CD1c-positive myeloid dendritic cell (primary cell): ENCODE results near the gene CDH23.

Experiments used
- DNase-seq: peaks from one replicate; pipeline ENCODE4 v3.0.0-alpha.2; 2016; ENCODE audit errors: extremely low spot score

The CDH23 gene

GRCh38 chr10:71660313-71660712 is 263.6 kb downstream of the CDH23 start:
- DNase-seq, result peak; percentile 39

GRCh38 chr10:71661060-71661622 is 264.4 kb downstream of the CDH23 start:
- DNase-seq, result no peak

DNA sequence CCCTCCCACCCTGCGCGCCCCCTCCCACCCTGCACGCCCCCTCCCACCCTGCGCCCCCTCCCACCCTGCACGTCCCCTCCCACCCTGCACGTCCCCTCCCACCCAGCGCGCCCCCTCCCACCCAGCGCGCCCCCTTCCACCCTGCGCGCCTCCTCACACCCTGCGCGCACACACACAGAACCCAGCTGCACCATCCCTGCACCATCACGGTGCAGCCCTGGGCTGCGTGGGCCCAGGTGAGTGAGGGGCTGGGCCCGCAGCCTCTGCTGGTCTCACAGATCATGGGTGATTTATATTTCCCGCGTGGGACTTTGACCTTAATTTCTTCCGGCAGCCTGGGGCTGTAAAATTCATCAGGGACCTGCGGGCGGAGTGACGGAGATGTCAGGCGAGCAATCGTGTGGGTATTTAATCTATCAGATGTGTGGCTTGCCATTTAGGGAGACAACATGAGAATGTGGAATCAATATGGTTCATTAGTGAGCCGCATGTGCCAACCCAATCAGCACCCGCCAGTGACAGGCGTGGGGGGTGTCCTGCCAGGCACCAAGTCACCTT is 265.1 kb downstream of the CDH23 start:
- DNase-seq, result no peak

- DNase-seq, result no peak
Observed at GRCh38 chr10:71663311-71663710, 266.6 kb downstream of the CDH23 start.

DNA sequence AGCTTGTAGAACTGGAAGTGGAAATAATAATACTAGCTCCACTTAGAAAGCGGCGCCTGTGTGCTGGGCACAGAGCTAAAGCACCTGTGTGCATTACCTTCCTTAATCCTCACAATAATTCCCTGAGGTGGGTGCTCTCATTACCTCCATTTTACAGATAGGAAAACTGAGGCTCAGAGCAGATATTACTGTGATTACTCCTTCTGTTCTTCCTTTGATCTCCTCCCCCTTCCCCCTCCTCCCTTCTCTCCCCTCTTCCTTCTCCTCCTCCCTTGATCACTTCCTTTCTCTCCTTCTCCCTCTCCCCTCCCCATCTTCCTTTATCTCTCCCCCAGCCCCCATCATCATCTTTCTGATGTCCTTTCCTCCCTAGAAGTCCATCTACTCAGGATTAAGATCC is 267.9 kb downstream of the CDH23 start:
- DNase-seq, result no peak

DNA sequence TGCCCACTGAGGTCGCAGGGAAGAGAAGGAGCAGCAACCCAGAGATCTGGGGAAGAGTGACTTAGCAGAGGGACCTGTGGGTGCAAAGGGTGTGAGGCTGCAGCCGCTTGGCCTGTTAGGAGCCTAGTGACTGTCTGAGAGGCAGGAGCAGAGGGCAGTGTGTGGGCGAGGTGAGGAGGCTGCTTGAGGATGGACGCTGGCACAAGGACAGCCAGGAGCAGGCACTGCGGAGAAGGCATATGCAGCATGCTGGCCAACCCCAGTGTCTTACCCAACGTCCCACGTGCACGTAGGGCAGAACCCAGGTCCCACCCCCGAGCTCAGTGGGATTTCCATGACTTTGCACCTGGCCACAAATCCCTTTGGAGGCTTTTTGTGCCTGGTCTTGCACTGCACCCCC is 268.7 kb downstream of the CDH23 start:
- DNase-seq, result no peak

GRCh38 chr10:71666639-71667386 is 270.1 kb downstream of the CDH23 start:
- DNase-seq, result peak; percentile 36

- peak; percentile 35 for DNase-seq
Observed at GRCh38 chr10:71667387-71667752, 270.6 kb downstream of the CDH23 start.

DNA sequence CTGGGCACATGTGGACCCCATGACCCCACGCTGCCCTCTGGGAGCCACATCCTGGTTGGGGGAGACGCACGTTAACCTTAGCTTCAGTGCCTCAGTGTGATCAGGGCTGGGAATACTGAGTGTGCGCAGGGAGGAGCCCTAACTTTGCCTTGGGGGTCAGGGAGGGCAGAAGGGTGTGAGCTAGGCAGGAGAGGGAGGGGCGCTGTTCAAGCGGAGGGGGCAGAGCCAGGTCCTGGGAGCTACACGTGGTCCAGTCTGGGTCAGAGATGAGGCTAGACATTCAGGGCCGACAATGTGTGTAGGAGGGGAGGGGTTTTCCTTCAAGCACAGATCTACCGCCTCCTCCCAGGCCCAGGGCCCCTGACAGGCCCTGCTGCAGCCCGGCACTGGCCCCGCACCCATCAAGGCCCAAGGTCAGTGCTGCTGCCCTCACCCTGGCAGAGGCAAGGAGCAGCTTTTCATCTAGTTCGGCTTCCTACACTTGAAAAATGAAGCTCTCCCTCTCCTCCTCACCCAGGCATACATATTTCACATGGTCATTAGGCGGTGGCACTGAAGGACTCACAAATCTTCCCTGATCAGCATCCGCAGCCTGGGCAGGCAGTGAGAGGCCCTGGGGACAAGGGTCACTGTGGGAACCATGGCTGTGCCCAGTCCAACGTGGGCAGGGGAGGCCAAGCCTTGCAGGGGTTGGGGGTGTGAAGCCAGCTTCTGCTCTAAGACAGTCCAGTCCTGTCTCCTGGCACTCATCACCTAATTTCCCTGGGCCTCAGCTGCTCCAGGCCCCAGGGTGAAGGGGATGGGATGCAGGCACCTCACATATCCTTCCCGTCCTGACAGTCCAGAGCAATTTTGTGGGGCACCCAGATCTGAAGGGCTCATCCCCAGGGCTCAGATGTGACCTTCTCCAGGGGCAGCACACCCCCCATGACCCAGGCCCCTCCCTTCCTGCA is 275.6 kb downstream of the CDH23 start:
- DNase-seq, result no peak

DNA sequence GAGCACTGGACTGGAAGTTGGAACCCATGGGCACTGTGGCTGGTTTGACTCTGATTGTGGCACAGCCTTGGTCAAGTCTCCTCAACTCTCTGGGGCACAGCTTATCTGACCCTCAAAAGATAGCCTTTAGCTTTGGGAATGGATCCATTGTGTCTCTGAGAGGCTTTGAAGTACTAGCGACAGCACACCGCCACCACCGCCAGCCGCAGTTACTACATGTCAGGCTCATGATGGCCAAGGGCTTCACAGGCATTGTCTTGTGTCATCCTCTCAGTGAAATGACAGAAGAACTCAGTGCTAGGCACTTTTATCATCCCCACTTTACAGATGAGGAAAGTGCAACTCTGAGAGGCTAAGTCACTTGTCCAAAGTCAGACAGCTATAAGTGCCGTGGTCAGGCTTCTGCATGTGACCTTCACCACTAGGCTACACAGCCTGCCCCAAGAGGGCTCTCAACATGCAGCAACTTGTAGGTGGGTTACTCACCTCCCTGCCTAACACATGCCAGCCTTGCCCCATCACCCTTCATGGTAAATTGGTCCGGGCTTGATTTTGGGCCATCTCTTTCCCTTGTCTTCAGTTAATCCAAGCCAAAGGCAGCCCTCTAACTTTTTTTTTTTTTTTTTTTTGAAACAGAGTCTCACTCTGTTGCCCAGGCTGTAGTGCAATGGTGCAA is 278.7 kb downstream of the CDH23 start:
- no peak for DNase-seq

DNA sequence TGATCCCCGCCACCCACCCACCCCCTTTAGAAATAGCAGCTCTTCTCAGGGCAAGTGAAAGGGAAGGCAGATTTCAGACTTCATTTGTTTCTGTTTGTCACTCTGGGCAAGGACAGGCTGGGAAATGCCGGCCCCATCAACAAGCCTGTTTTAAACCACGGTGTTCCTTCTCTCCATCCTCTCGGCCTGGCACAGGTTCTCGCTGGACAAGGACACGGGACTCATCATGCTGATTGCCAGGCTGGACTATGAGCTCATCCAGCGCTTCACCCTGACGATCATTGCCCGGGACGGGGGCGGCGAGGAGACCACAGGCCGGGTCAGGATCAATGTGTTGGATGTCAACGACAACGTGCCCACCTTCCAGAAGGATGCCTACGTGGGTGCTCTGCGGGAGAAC is 280.5 kb downstream of the CDH23 start:
- no peak for DNase-seq

- peak; percentile 37 for DNase-seq
Observed at GRCh38 chr10:71678057-71678805, 281.5 kb downstream of the CDH23 start.

DNA sequence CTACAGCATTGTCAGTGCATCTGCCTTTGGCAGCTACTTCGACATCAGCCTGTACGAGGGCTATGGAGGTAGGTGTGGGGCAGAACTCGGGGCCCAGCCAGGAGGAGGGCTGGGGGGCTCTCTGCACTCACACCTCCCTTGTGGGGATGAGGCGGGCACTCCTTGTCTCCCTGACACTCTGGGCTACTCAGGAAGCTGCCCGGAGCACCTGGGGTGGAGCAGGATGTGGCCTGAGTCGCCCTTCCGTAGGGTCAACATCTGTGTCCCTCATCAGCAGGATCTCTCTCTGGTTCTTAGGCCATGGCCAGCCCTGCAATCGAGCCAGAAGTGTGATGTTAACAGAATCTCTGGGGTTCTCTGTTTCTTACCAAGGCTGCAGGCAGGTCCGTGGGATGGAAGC is 282.7 kb downstream of the CDH23 start:
- DNase-seq, result no peak

DNA sequence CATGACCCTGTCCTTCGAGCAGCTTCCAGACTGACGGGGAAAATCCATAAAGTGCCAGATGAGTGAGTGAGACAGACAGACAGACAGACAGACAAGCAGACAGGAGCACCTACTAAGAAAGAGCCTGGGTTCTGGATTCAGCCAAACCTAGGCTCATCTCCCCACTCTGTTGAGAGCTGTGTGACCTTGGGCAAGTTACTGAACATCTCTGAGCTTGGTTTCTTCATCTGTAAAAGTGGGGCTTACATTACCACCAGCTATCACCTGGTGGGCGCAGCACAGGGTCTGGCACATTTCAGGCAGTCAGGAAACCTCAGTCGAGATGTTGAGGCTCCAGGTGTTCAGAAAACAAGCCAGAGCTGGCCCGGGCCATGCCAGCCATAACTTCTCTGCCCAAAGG is 285.3 kb downstream of the CDH23 start:
- DNase-seq, result no peak

DNA sequence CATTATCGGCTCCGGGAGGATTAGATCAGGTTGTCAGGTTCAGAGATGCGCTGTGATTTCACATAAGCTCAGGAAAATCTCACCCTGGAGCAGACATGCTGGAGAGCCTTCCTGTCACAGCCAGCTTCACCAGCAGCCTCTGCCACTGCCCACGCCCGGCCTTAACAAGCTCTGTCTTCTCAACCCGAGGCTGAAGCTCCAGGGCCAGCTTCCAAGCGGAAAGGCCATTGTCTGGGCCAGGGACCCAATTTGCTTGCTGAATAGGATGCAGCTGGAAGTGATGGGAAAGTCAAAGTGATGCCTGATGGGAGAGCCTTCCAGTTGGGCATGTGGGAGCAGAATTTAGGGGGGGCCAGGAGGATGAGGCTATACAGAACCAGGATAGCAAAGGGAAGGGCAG is 286.6 kb downstream of the CDH23 start:
- no peak for DNase-seq

DNA sequence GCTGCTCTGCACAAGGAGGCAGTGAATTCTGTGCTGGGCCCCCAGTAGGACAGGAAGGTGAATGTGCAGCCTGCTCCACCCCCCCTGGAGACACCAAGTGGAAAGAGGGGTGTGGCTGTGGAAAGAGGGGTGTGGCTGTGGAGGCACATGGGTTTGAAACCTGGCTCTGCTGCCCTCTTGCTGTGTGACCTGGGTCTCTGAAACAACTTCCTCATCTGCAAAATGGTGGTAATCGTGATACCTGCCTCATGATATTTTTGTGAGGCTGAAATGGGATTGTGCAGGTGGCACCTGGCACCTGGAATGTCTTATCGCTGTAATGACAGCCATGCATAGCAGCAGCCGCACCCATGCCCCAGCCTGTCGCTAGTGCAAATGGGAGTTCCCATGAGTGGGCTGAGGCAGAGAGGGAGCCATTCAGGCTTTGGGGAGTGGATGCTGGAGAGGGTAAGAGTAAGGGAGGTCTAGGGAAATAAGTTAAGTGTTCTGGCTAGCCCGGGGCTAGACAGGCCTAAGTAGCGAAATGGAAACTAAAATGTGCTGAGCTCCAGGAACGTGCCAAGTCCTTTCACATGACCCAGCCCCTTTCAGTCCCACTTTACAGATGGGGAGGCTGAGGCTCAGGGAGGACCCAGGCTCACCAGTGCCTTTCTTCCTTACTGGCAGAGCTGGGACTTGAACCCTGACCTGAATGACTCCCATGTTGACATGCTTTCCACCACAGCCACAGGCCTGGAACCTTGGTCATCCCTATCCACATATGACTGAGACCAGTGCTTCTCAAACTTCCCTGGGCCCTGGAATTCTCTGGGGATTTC is 287.8 kb downstream of the CDH23 start:
- DNase-seq, result peak; percentile 8

DNA sequence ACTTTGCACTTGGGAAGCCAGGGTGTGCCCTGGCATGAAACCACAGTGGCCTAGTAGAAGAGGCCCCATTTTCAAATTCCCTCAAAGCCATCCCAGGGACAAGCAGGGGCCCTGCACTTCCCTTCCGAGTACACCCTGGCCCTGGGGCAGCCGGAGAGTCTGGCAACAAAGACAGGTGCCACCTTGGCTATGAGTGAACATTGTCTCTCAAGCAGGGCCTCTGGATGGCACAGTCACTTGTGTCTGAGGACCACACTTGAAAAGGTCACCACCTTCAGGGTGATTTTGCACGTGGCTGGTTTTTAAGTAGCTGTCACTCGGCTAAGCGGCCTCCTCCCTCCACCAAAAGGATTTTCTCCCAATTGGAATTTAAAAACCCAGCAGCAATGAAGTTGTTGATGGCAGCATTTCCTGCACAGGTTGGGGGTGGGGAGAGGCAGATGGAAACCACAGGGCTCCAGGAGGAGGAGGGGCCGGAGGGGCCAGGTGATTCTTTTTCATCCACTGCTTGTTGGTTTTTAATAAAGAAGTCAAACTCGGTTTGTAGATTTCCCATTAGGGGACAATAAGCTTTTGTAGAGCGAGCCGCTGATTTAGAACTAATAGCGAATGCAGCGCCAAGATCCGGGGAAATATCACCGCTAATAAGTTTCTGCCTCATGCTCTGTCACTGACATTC is 289.0 kb downstream of the CDH23 start:
- DNase-seq, result no peak

DNA sequence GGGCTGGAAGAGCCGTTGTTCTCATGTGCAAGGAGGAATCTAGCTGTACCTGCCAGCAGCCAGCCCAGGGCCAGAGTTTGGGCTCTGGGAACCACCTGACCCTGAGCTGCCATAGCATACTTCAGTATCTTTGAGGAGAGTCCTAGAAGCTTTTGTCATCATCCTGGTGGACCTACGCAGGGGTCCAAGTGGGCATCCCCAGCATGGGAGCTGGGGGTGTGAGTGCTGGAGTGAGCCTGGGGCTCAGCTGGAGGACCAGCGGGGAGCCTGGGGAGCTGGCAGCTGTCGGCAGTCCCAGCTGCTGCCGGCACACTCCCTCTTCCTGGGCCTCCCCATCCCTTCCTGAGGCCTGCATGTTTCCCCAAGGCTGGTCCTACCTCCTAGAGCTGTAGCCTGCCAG is 290.4 kb downstream of the CDH23 start:
- no peak for DNase-seq

DNA sequence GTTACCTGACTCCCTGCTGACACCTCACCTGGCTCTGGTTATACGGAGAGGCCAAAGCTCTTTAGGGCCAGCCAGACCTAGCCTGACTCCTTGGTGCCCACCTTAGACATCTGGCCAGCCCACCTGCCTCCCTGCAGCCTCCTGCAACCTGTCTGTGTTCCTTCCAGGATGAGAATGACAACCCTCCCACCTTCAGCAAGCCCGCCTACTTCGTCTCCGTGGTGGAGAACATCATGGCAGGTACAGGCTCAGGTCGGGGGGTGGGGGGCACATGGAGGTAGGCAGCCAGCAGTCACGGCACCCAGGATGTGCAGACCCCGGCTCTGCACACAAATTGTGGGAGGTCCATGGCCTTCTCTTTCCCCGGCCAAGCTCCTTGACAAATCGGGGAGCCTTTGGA is 290.8 kb downstream of the CDH23 start:
- DNase-seq, result no peak

DNA sequence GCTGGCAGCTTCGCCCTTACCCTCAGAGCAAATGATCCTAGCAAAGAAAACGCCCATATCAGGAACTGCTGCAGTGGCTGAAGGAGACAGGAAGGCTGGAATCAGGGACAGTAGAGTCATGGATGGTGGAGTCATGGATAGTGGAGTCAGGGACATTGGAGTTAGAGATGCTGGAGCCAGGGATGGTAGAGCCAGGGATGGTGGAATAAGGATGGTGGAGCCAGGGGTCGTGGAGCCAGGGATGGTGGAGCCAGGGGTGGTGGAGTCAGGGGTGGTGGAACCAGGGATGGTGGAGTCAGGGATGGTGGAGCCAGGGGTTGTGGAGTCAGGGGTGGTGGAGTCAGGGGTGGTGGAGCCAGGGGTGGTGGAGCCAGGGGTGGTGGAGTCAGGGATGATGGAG is 291.5 kb downstream of the CDH23 start:
- no peak for DNase-seq
